GM23248 (cell line): Measurements from ENCODE around the gene IGF2BP2. TPM values are rescaled to one million over a fixed set of nuclear protein-coding genes. Genes with fewer than 3 reads are reported as not detected.
A peak's percentile ranks its signal among the peaks of the same experiment; 100 is the strongest.

ENCODE experiments used
- DNase-seq: peaks from one replicate; pipeline ENCODE4 v3.0.0-alpha.2; 2015
- H2AFZ ChIP-seq: fragments of 200-600 bp; sonication (generic); 2 replicates; pipeline ENCODE4 v1.6.1; 2016; ENCODE audit warnings: antibody characterized with exemption
- H3F3A ChIP-seq: fragments of 200-600 bp; sonication (generic); 2 replicates; pipeline ENCODE4 v1.6.1; 2016; ENCODE audit warnings: mild to moderate bottlenecking, antibody characterized with exemption, mixed run types; ENCODE audit not compliant: insufficient read depth
- H3K27ac ChIP-seq: fragments of 200-600 bp; sonication (generic); 2 replicates; pipeline ENCODE4 v1.5.1; 2016; ENCODE audit warnings: mild to moderate bottlenecking
- H3K27me3 ChIP-seq: fragments of 200-600 bp; sonication (generic); replicated peaks from 2 replicates; pipeline ENCODE4 v1.6.1; 2016; ENCODE audit warnings: mild to moderate bottlenecking; ENCODE audit not compliant: insufficient read depth
- H3K36me3 ChIP-seq: fragments of 200-600 bp; sonication (generic); 2 replicates; pipeline ENCODE4 v1.6.1; 2016; ENCODE audit warnings: low read depth, mild to moderate bottlenecking
- H3K4me1 ChIP-seq: fragments of 200-600 bp; sonication (generic); 2 replicates; pipeline ENCODE4 v1.6.1; 2016; ENCODE audit warnings: mild to moderate bottlenecking; ENCODE audit not compliant: insufficient read depth
- H3K4me2 ChIP-seq: fragments of 200-600 bp; sonication (generic); one replicate; pipeline ENCODE4 v1.6.1; 2016; ENCODE audit warnings: mild to moderate bottlenecking; ENCODE audit not compliant: unreplicated experiment
- H3K4me3 ChIP-seq: fragments of 200-600 bp; sonication (generic); 2 replicates; pipeline ENCODE4 v1.5.1; 2016; ENCODE audit warnings: mild to moderate bottlenecking
- H3K79me2 ChIP-seq: fragments of 200-600 bp; sonication (generic); 2 replicates; pipeline ENCODE4 v1.6.1; 2016; ENCODE audit warnings: mild to moderate bottlenecking; ENCODE audit not compliant: insufficient read depth
- H3K9ac ChIP-seq: fragments of 200-600 bp; sonication (generic); 2 replicates; pipeline ENCODE4 v1.6.1; 2016; ENCODE audit warnings: mild to moderate bottlenecking
- H3K9me2 ChIP-seq: fragments of 200-600 bp; sonication (generic); 2 replicates; pipeline ENCODE4 v1.6.1; 2016; ENCODE audit warnings: mixed run types, mild to moderate bottlenecking, moderate library complexity; ENCODE audit not compliant: insufficient read depth
- H3K9me3 ChIP-seq: fragments of 200-600 bp; sonication (generic); one replicate; pipeline ENCODE4 v1.6.1; 2017; ENCODE audit warnings: low read depth
- H4K20me1 ChIP-seq: fragments of 200-600 bp; sonication (generic); 2 replicates; pipeline ENCODE4 v1.6.0; 2016; ENCODE audit not compliant: insufficient read depth
- EZH2 ChIP-seq: fragments of 200-600 bp; sonication (generic); IDR thresholded peaks from 2 replicates; pipeline ENCODE4 v1.6.1; 2018; ENCODE audit warnings: antibody characterized with exemption, mild to moderate bottlenecking; ENCODE audit not compliant: insufficient read depth, poor library complexity, severe bottlenecking
- EZH2phosphoT487 ChIP-seq: fragments of 200-600 bp; sonication (generic); IDR thresholded peaks from 2 replicates; pipeline ENCODE4 v1.6.1; 2018; ENCODE audit warnings: antibody characterized with exemption, moderate library complexity, mild to moderate bottlenecking, low read depth; ENCODE audit not compliant: insufficient read depth
- WGBS, 2 experiments: methylation state at CpG; one replicate each; pipeline ENCODE4 v1.1.6; 2015 to 2017; ENCODE audit warnings: low lambda C conversion rate in 2 of 2, low coverage in 1 of 2; ENCODE audit errors: missing lambda C conversion rate in 2 of 2; 5-methylcytosine and 5-hydroxymethylcytosine counted together
- in situ Hi-C: fragments of 300-500 bp; cut with MboI; formaldehyde crosslinking; loops from 2 replicates; pipeline ENCODE4 v1.15.0; 2020
- polyA plus RNA-seq: library from polyadenylated mRNA; unstranded; fragments of >200 nt; fragmentation: Nextera tagmentation; extraction: Ambion mirVana; gene quantifications from 2 replicates; pipeline ENCODE4 v1.2.1, GENCODE V29; 2016
- total RNA-seq: library from RNA; depleted of rRNA; stranded (reverse); fragments of >200 nt; shearing (Covaris generic); gene quantifications from 2 replicates; pipeline ENCODE4 v1.2.3, GENCODE V29; 2014

The IGF2BP2 gene
- total and polyA plus RNA-seq, 2 experiments from 2014 or later: 60.6 to 62.5 TPM

GRCh38 chr3:185631508-185632206, 193.2 kb downstream of the IGF2BP2 start:
- in situ Hi-C loops: no loop called here
- peaks cover 16% of the 10 kb centered on the region for H3K4me1 ChIP-seq
- no peaks in the 10 kb centered on the region for H3K79me2 ChIP-seq
- no peak overlapping the region for H3K9ac ChIP-seq
- H3K36me3 ChIP-seq: 0 out of 2 replicates have a peak, but pooled peaks cover 7% of the 10 kb centered on the region
- H3K4me3 ChIP-seq: no peak overlapping the region
- no peaks in the 10 kb centered on the region for H3K9me2 ChIP-seq
- no peak overlapping the region for H3K4me2 ChIP-seq
- 71 to 73% methylated on average over 6 to 7 of the region's 7 CpGs for WGBS, 2 experiments
- H3K27ac ChIP-seq: no peak overlapping the region
- H3F3A ChIP-seq: peaks cover 45% of the 10 kb centered on the region
- no peaks in the 10 kb centered on the region for H3K9me3 ChIP-seq
- no peaks in the 10 kb centered on the region for H4K20me1 ChIP-seq
- TF ChIP-seq EZH2: no peak
- no peak for TF ChIP-seq EZH2phosphoT487
- no peak overlapping the region for H2AFZ ChIP-seq
- peak; percentile 47 for DNase-seq
- no peaks in the 10 kb centered on the region for H3K27me3 ChIP-seq

DNA sequence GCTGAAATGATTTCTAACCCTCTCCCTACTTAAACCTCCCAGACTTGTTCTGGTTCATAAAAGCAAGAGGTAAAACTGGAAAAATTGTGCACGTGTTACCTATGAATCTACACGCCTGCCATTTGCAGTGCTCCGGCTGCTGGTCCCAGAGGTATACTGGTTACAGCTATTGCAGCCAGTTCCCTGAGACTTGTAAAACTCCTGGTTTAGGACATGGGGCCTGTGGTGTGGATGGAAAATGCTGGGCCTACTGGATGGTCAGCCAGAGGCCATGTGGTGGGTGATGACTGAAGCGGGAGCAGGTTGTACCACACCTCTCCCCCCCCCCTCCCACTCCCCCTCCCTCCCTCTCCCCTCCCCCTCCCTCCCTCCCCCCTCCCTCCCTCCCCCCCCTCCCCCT, 193.7 kb downstream of the IGF2BP2 start:
- no peak overlapping the region for H3K4me3 ChIP-seq
- no peak overlapping the region for H3K4me2 ChIP-seq
- H4K20me1 ChIP-seq: no peaks in the 10 kb centered on the region
- peak overlapping the region; percentile 46 for H3K27ac ChIP-seq
- peaks cover 45% of the 10 kb centered on the region for H3F3A ChIP-seq
- H3K9me3 ChIP-seq: no peaks in the 10 kb centered on the region
- H3K79me2 ChIP-seq: no peaks in the 10 kb centered on the region
- in situ Hi-C loops: no loop called here
- 0 out of 2 replicates have a peak overlapping the region, but pooled peaks have one; percentile 10 for H3K9ac ChIP-seq
- no peak for TF ChIP-seq EZH2
- no peak for TF ChIP-seq EZH2phosphoT487
- DNase-seq: peak; percentile 26
- H3K9me2 ChIP-seq: no peaks in the 10 kb centered on the region
- no peaks in the 10 kb centered on the region for H3K27me3 ChIP-seq
- peaks cover 9% of the 10 kb centered on the region for H3K36me3 ChIP-seq
- H3K4me1 ChIP-seq: peaks cover 16% of the 10 kb centered on the region
- 47 to 64% methylated on average over 3 to 4 of the region's 4 CpGs for WGBS, 2 experiments
- no peak overlapping the region for H2AFZ ChIP-seq

DNA sequence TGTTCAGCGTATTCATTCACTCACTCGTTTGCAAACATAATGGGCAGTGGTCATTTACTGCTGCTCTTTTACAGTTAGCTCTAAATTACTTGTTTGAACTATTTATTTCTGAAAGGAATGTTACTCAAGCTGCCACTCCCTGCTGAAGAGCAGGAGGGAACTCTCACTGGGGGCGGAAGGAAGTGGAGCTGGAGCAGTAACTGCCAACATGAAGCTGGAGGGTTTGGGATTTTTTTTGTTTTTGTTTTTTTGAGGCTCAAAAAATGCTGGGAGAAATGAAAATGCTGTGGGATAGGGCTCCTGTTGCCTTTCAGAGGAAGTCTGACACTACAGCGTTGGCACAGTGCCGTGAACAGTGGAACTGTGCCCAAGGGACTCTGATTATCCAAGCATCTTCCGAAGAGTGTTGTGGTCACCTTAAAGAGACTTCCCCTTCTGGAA, 194.6 kb downstream of the IGF2BP2 start:
- Histone ChIP-seq H3K27ac (peak overlapping the region; percentile 46), H3K4me2 (peak overlapping the region; percentile 59), H3K9me3 (no peaks in the 10 kb centered on the region), H3K36me3 (peaks cover 17% of the 10 kb centered on the region), H4K20me1 (no peaks in the 10 kb centered on the region), H3K4me1 (peaks cover 16% of the 10 kb centered on the region), H3K79me2 (no peaks in the 10 kb centered on the region), H3K4me3 (0 out of 2 replicates have a peak overlapping the region, but pooled peaks have one; percentile 4), H3K9me2 (no peaks in the 10 kb centered on the region), H3K9ac (0 out of 2 replicates have a peak overlapping the region, but pooled peaks have one; percentile 10), H3K27me3 (no peaks in the 10 kb centered on the region), H2AFZ (no peak overlapping the region), H3F3A (peaks cover 42% of the 10 kb centered on the region)
- WGBS, 2 experiments: 51 to 57% methylated on average over 6 of the region's 6 CpGs
- TF ChIP-seq EZH2phosphoT487: no peak
- TF ChIP-seq EZH2: no peak
- peak; percentile 54 for DNase-seq
- in situ Hi-C loops: no loop called here

GRCh38 chr3:185629554-185630181, 195.2 kb downstream of the IGF2BP2 start:
- TF ChIP-seq EZH2: no peak
- no peak for TF ChIP-seq EZH2phosphoT487
- in situ Hi-C loops: no loop called here
- WGBS, 2 experiments: 83 to 88% methylated on average over 4 of the region's 4 CpGs

More at GRCh38 chr3:185629554-185630181, 195.2 kb downstream of the IGF2BP2 start:
- Histone ChIP-seq H3K79me2 (no peaks in the 10 kb centered on the region), H3K36me3 (peaks cover 19% of the 10 kb centered on the region), H3F3A (peaks cover 37% of the 10 kb centered on the region), H3K4me1 (peaks cover 16% of the 10 kb centered on the region), H3K9me2 (no peaks in the 10 kb centered on the region), H3K27me3 (no peaks in the 10 kb centered on the region), H4K20me1 (no peaks in the 10 kb centered on the region), H3K4me2 (peak overlapping the region; percentile 59), H2AFZ (no peak overlapping the region), H3K9ac (0 out of 2 replicates have a peak overlapping the region, but pooled peaks have one; percentile 10), H3K27ac (peak overlapping the region; percentile 46), H3K9me3 (no peaks in the 10 kb centered on the region), H3K4me3 (0 out of 2 replicates have a peak overlapping the region, but pooled peaks have one; percentile 4)
- peak; percentile 23 for DNase-seq
